K562 (cell line): Measurements from ENCODE around the gene ADAMTSL3. TPM values are rescaled to one million over a fixed set of nuclear protein-coding genes. Genes with fewer than 3 reads are reported as not detected.
A peak's percentile ranks its signal among the peaks of the same experiment; 100 is the strongest.

Experiments used
- ATAC-seq: fragments of 200-7000 bp; cut with Tn5 transposase; 3 replicates; pipeline ENCODE4 v1.9.1; 2020; ENCODE audit warnings: moderate library complexity
- BruUV-seq: library from RNA; stranded (reverse); fragments of 400-500 nt; replicated peaks from 2 replicates; lab custom pipeline; 2021; lab: Mats Ljungman, UMichigan
- CTCF ChIA-PET: fragments of 300-600 bp; formaldehyde crosslinking; extraction: SDS; loops from one replicate; lab custom pipeline; 2021; ENCODE audit warnings: low intra/inter-chr PET ratio; lab: Yijun Ruan, JAX
- POLR2A ChIA-PET: fragments of 300-600, 350-650 bp; sonication (Branson Sonifier 250); formaldehyde crosslinking; extraction: SDS; loops from one replicate; lab custom pipeline; 2021; ENCODE audit warnings: antibody characterized with exemption, inconsistent platforms; lab: Yijun Ruan, JAX
- DNase-seq, 4 experiments: peaks; one replicate each; pipeline versions ENCODE4 v3.0.0 to v3.0.0-alpha.2; 2011 to 2018; ENCODE audit warnings: low spot score in 3 of 4, mixed read lengths in 3 of 4; ENCODE audit errors: extremely low read depth in 1 of 4
- FAIRE-seq: peaks from 2 replicates; lab custom pipeline; 2011; peaks lifted over from hg19 to GRCh38; lab: Jason Lieb, UNC
- H2AFZ ChIP-seq: 2 replicates; pipeline ENCODE4 v1.6.0; 2011; ENCODE audit warnings: low read depth, low read length, control low read depth, inconsistent platforms
- H3K27ac ChIP-seq: fragments of 200-600 bp; 3 replicates; pipeline ENCODE4 v1.8.0; 2011; ENCODE audit warnings: low read depth, mild to moderate bottlenecking, control low read depth, inconsistent platforms, low read length, moderate library complexity, mixed read lengths; ENCODE audit errors: extremely low read depth
- H3K27me3 ChIP-seq, 2 experiments: fragments of 300-600 bp in 1 of 2; 2 replicates in 1 of 2; 3 replicates in 1 of 2; pipeline versions ENCODE4 v1.6.0 to v1.8.0; 2011; ENCODE audit warnings: inconsistent platforms in 2 of 2, low read length in 2 of 2, mild to moderate bottlenecking in 1 of 2, mixed read lengths in 1 of 2, moderate library complexity in 1 of 2; ENCODE audit not compliant: control insufficient read depth in 2 of 2, insufficient read depth in 2 of 2
- H3K36me3 ChIP-seq: fragments of 300-600 bp; 3 replicates; pipeline ENCODE4 v1.8.0; 2011; ENCODE audit warnings: mild to moderate bottlenecking, low read length, inconsistent platforms; ENCODE audit not compliant: control insufficient read depth, insufficient read depth
- H3K4me1 ChIP-seq, 2 experiments: fragments of 200-600 bp in 1 of 2; replicated peaks in 1 of 2; 2 replicates in 1 of 2; 3 replicates in 1 of 2; pipeline versions ENCODE4 v1.5.1 to v1.8.0; 2011; ENCODE audit warnings: inconsistent platforms in 2 of 2, low read length in 2 of 2, mild to moderate bottlenecking in 1 of 2, mixed read lengths in 1 of 2, moderate library complexity in 1 of 2; ENCODE audit not compliant: control insufficient read depth in 2 of 2, insufficient read depth in 2 of 2
- H3K4me2 ChIP-seq: 2 replicates; pipeline ENCODE4 v1.6.1; 2011; ENCODE audit warnings: low read length, control low read depth, inconsistent platforms, mixed read lengths; ENCODE audit not compliant: insufficient read depth
- H3K4me3 ChIP-seq: fragments of 200-600 bp; sonication (generic), shearing (Covaris generic); 2 replicates; pipeline ENCODE4 v1.5.1; 2016; ENCODE audit warnings: control low read depth, inconsistent platforms
- H3K79me2 ChIP-seq: fragments of 200-600 bp; 3 replicates; pipeline ENCODE4 v1.8.0; 2011; ENCODE audit warnings: low read length, inconsistent platforms; ENCODE audit not compliant: control insufficient read depth, insufficient read depth
- H3K9ac ChIP-seq, 2 experiments: 2 replicates each; pipeline versions ENCODE4 v1.6.0 to v1.6.1; 2011; ENCODE audit warnings: low read depth in 2 of 2, low read length in 2 of 2, control low read depth in 1 of 2, inconsistent platforms in 1 of 2, mild to moderate bottlenecking in 1 of 2, mixed read lengths in 1 of 2; ENCODE audit not compliant: insufficient read depth in 1 of 2
- H3K9me1 ChIP-seq: one replicate; pipeline ENCODE4 v1.6.0; 2011; ENCODE audit warnings: inconsistent platforms, mild to moderate bottlenecking, low read length, moderate library complexity; ENCODE audit not compliant: control insufficient read depth, insufficient read depth
- H3K9me3 ChIP-seq: replicated peaks from 2 replicates; pipeline ENCODE4 v1.5.1; 2011; ENCODE audit warnings: low read depth, low read length, inconsistent platforms; ENCODE audit not compliant: control insufficient read depth, insufficient read depth
- H4K20me1 ChIP-seq: replicated peaks from 2 replicates; pipeline ENCODE4 v1.6.1; 2011; ENCODE audit warnings: low read length, inconsistent platforms, mixed read lengths; ENCODE audit not compliant: control insufficient read depth, insufficient read depth
- MAFG ChIP-seq: fragments of 450-650 bp; conservative IDR thresholded peaks from 2 replicates; pipeline ENCODE4 v1.6.1; 2016; ENCODE audit warnings: missing genetic modification characterization, missing compliant biosample characterization
- NFIC ChIP-seq: fragments of 450-650 bp; IDR thresholded peaks from 2 replicates; pipeline ENCODE4 v1.6.1; 2017; ENCODE audit warnings: mild to moderate bottlenecking, inconsistent platforms
- RFX7 ChIP-seq: fragments of 250-450 bp; sonication (Bioruptor Pico); IDR thresholded peaks from 2 replicates; pipeline ENCODE4 v1.5.1; 2021; ENCODE audit warnings: mild to moderate bottlenecking
- SMARCE1 ChIP-seq: fragments of 450-650 bp; IDR thresholded peaks from 2 replicates; pipeline ENCODE4 v1.7.1; 2016; ENCODE audit warnings: mild to moderate bottlenecking
- SRSF3 ChIP-seq: fragments of 200-400 bp; formaldehyde crosslinking; IDR thresholded peaks from 2 replicates; pipeline ENCODE4 v1.6.1; 2016; ENCODE audit warnings: mild to moderate bottlenecking, low read length, moderate library complexity; ENCODE audit not compliant: insufficient read depth
- WGBS: fragments of 100-300 bp; shearing (Covaris generic); methylation state at CpG from one replicate; pipeline ENCODE4 v1.1.6; 2016; ENCODE audit warnings: low coverage, mixed read lengths; ENCODE audit not compliant: insufficient coverage; ENCODE audit errors: missing lambda C conversion rate; 5-methylcytosine and 5-hydroxymethylcytosine counted together
- in situ Hi-C: fragments of 300-500 bp; cut with MboI; formaldehyde crosslinking; loops from 4 replicates; pipeline ENCODE4 v1.15.0; 2018; ENCODE audit warnings: inconsistent platforms, mixed read lengths
- intact Hi-C: fragments of 100-400 bp; cut with micrococcal nuclease; formaldehyde crosslinking; loops from 2 replicates; pipeline ENCODE4 v1.14.2; 2022
- polyA plus RNA-seq, 8 experiments: library from polyadenylated mRNA; depleted of rRNA in 4 of 8; stranded (reverse) in 5 of 8; unstranded in 3 of 8; fragments of >200 nt; fragmentation: Nextera tagmentation in 2 of 8; fragmentation: Illumina TruSeq in 1 of 8; extraction: Ambion mirVana in 2 of 8; extraction: Trizol in 1 of 8; gene quantifications; 2 replicates each; pipeline versions ENCODE4 v1.2.1 to v1.2.3, GENCODE V29; 2011 to 2014; ENCODE audit warnings: inconsistent platforms in 1 of 8, missing spikeins in 1 of 8
- total RNA-seq, 7 experiments: library from RNA; depleted of rRNA in 6 of 7; stranded (reverse); fragments of >200 nt in 6 of 7; fragmentation: Illumina TruSeq in 2 of 7; extraction: Trizol in 2 of 7; gene quantifications; 2 replicates each; pipeline versions ENCODE4 v1.2.1 to v1.2.3, GENCODE V29; 2011 to 2021; ENCODE audit warnings: low replicate concordance in 1 of 7
- TF ChIP-seq, protein P1 (sequence below): fragments of 200-400 bp; formaldehyde crosslinking; IDR thresholded peaks from 2 replicates; pipeline ENCODE4 v1.6.1; 2017; ENCODE audit warnings: mild to moderate bottlenecking, low read depth, low read length, moderate library complexity
- TF ChIP-seq, protein P2 (sequence below): sonication (generic); formaldehyde crosslinking; IDR thresholded peaks from 2 replicates; pipeline ENCODE4 v1.8.0; 2022; ENCODE audit warnings: missing genetic modification reagents, mild to moderate bottlenecking, borderline replicate concordance
- TF ChIP-seq, protein P3 (sequence below): fragments of 250-450 bp; sonication (Bioruptor Pico); IDR thresholded peaks from 2 replicates; pipeline ENCODE4 v1.5.0; 2021; ENCODE audit warnings: mild to moderate bottlenecking, moderate library complexity

The ADAMTSL3 gene
- total and polyA plus RNA-seq, 9 of the 15 experiments (the other 6 are each of a cell fraction or from before 2014, with no cell fraction given): 0.01 to 0.18 (median 0.07) TPM; not detected in 3

DNA sequence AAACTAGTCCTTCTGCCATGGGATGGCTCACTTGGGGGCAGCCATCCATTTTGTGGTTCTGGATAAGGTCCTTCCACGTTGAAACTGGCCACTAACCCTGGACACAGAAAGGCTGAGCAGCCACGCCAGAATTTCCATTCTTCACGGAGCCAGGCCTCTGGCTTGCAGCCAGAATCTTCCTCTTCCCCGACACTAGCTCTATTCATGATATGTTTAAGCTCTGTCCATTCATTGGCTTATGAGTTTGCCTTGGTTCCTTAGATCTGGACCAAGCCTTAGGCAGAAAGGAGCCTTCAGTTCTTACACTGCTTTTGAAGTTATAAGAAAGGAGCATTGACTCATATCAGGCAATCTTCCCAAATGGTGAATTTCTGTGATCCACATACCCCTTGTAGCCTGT is 293.2 kb downstream of the ADAMTSL3 start:
- H3K4me3 ChIP-seq: no peak overlapping the region
- no TSS peak for BruUV-seq
- DNase-seq (no peak), ATAC-seq (no peak), FAIRE-seq (no peak)
- no peaks in the 10 kb centered on the region; the same call in 1 of the 2 replicates for H4K20me1 ChIP-seq
- POLR2A ChIA-PET: interaction anchor here (0.6 kb wide), 1 partner anchor 18 kb away, joined by 3 read pairs; no protein-coding TSS in a partner anchor
- no peak overlapping the region for H3K27ac ChIP-seq
- H3K4me1 ChIP-seq: no peaks in the 10 kb centered on the region
- no peaks in the 10 kb centered on the region for H3K36me3 ChIP-seq
- H3K79me2 ChIP-seq: no peaks in the 10 kb centered on the region
- CTCF ChIA-PET: no interaction called here
- WGBS: 3% methylated on average over 4 of the region's 4 CpGs
- intact Hi-C loops (no loop called here), in situ Hi-C loops (no loop called here)
- H3K4me2 ChIP-seq: no peak overlapping the region
- no peaks in the 10 kb centered on the region for H3K9me3 ChIP-seq
- no peaks in the 10 kb centered on the region for H3K9me1 ChIP-seq
- no peaks in the 10 kb centered on the region for H3K27me3 ChIP-seq
- no peak overlapping the region for H2AFZ ChIP-seq
- no peak overlapping the region for H3K9ac ChIP-seq
- peak; percentile 21; the same call in 1 of the 2 replicates for TF ChIP-seq NFIC
- TF ChIP-seq, protein P1, sequence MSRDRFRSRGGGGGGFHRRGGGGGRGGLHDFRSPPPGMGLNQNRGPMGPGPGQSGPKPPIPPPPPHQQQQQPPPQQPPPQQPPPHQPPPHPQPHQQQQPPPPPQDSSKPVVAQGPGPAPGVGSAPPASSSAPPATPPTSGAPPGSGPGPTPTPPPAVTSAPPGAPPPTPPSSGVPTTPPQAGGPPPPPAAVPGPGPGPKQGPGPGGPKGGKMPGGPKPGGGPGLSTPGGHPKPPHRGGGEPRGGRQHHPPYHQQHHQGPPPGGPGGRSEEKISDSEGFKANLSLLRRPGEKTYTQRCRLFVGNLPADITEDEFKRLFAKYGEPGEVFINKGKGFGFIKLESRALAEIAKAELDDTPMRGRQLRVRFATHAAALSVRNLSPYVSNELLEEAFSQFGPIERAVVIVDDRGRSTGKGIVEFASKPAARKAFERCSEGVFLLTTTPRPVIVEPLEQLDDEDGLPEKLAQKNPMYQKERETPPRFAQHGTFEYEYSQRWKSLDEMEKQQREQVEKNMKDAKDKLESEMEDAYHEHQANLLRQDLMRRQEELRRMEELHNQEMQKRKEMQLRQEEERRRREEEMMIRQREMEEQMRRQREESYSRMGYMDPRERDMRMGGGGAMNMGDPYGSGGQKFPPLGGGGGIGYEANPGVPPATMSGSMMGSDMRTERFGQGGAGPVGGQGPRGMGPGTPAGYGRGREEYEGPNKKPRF: no peak

DNA sequence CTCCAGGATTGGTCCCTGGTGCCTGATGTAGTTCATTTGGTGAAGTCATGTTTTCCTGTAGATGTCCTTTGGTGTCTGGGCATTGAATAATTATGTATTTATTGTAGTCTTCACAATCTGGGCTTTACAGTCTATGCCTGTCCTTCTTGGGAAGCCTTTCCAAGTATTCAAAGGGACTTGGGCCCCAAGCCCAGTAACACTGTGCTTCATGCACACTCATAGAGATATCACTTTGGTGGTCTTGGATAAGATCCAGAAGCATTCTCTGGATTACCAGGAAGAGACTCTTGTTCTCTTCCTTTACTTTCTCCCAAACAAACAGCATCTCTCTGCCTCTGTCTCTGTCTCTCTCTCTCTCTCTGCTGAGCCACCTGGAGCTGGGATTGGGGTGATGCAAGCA is 300.6 kb downstream of the ADAMTSL3 start:
- H3K27ac ChIP-seq: no peak overlapping the region
- no peaks in the 10 kb centered on the region for H3K27me3 ChIP-seq
- H3K4me1 ChIP-seq: no peaks in the 10 kb centered on the region
- H3K4me3 ChIP-seq: no peak overlapping the region
- no peak overlapping the region for H2AFZ ChIP-seq
- ChIA-PET CTCF (no interaction called here), POLR2A (no interaction called here)
- DNase-seq (no peak), ATAC-seq (no peak), FAIRE-seq (no peak)
- no peaks in the 10 kb centered on the region for H3K9me3 ChIP-seq
- H3K9ac ChIP-seq: no peak overlapping the region
- H3K79me2 ChIP-seq: no peaks in the 10 kb centered on the region
- H3K36me3 ChIP-seq: no peaks in the 10 kb centered on the region
- H3K9me1 ChIP-seq: no peaks in the 10 kb centered on the region
- no peak overlapping the region for H3K4me2 ChIP-seq
- in situ Hi-C loops: no loop called here
- H4K20me1 ChIP-seq: no peaks in the 10 kb centered on the region
- no TSS peak for BruUV-seq
- intact Hi-C loops: no loop called here
- TF ChIP-seq, protein P2, sequence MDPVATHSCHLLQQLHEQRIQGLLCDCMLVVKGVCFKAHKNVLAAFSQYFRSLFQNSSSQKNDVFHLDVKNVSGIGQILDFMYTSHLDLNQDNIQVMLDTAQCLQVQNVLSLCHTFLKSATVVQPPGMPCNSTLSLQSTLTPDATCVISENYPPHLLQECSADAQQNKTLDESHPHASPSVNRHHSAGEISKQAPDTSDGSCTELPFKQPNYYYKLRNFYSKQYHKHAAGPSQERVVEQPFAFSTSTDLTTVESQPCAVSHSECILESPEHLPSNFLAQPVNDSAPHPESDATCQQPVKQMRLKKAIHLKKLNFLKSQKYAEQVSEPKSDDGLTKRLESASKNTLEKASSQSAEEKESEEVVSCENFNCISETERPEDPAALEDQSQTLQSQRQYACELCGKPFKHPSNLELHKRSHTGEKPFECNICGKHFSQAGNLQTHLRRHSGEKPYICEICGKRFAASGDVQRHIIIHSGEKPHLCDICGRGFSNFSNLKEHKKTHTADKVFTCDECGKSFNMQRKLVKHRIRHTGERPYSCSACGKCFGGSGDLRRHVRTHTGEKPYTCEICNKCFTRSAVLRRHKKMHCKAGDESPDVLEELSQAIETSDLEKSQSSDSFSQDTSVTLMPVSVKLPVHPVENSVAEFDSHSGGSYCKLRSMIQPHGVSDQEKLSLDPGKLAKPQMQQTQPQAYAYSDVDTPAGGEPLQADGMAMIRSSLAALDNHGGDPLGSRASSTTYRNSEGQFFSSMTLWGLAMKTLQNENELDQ (CRISPR knock-in tag): no peak
- TF ChIP-seq SRSF3 (no peak), SMARCE1 (no peak), MAFG (tag) (no peak), RFX7 (no peak)
- TF ChIP-seq, protein P3, sequence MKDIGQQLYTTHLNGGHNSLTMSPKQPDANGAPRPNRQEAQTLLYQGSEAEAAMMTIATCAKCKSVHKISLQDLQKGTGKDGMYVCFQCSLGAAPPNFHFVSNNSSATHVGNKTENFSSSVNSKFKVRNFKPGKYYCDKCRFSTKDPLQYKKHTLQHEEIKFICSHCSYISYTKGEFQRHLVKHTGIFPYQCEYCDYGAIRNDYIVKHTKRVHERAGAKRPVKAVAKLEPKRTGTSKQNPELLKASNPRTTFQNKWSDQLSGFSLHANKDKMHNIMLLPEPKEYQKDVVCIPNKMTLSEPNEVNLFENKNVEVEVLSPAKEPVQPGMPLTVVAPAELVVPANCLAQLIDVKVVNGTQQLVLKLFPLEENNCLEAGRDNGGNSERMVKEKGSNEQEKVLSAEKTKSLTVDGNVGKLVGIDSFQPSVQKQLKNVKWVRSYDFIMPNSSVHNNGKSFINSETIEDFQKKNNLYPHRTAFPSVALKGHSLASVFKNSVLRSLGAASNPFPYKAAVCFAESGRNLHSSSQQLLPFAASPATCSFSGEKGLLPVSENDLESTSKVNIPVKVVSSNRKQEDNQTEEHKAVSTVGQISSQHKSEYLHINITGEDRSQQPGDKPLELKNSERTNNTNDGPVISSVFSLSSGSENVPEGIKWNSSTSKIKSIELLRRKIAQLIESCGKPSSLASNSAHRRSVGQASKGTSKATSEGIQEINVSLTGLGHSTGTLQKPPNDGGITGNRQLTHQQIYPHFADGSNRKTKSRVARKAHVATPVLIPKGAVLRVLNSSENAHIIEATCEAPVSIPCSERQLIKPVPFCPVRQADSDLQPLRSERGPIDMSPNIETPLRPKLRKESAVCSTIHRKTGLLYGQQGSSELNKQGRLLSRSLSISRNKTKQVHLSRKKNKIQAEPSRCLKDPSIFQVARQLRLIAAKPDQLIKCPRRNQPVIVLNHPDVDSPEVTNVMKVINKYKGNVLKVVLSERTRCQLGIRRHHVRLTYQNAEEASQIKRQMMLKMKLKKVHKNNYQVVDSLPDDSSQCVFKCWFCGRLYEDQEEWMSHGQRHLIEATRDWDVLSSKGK (CRISPR knock-in tag): no peak
